ENCODE results near the gene CLTC. TPM values are rescaled to one million over a fixed set of nuclear protein-coding genes. Genes with fewer than 3 reads are reported as not detected.

CLTC gene
- total RNA-seq, 1 donor from 2014 or later = 210 TPM

DNA sequence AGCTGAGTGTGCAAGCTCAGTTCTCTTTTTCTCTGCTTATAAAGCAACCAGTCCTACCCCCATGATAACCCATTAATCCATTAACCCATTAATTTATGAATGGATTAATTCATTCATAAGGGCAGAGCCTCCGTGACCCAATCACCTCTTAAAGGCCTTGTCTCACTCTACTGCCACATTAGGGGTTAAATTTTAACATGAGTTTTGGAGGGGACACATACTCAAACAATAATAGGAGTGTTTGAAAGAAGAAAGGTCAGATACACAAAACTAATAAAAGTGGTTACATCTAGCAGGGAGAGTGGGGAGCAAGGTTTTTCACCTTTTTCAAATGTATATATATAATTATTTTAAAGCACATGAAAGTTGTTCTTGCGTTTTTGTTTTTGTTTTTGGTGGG, 94.6 kb downstream of the CLTC start:
- Histone ChIP-seq H3K4me3 (no peak overlapping the region), H3K27ac (no peak overlapping the region), H3K4me1 (peaks cover 3% of the 10 kb centered on the region), H3K9me3 (no peaks in the 10 kb centered on the region), H3K36me3 (no peaks in the 10 kb centered on the region), H3K27me3 (no peaks in the 10 kb centered on the region)
- no peak for DNase-seq
- intact Hi-C loops (cut with DNase I) = no loop called here
- TF ChIP-seq, protein P1, sequence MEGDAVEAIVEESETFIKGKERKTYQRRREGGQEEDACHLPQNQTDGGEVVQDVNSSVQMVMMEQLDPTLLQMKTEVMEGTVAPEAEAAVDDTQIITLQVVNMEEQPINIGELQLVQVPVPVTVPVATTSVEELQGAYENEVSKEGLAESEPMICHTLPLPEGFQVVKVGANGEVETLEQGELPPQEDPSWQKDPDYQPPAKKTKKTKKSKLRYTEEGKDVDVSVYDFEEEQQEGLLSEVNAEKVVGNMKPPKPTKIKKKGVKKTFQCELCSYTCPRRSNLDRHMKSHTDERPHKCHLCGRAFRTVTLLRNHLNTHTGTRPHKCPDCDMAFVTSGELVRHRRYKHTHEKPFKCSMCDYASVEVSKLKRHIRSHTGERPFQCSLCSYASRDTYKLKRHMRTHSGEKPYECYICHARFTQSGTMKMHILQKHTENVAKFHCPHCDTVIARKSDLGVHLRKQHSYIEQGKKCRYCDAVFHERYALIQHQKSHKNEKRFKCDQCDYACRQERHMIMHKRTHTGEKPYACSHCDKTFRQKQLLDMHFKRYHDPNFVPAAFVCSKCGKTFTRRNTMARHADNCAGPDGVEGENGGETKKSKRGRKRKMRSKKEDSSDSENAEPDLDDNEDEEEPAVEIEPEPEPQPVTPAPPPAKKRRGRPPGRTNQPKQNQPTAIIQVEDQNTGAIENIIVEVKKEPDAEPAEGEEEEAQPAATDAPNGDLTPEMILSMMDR (IDR thresholded peaks at IDR 0.05) = no peak
- no peak for ATAC-seq

DNA sequence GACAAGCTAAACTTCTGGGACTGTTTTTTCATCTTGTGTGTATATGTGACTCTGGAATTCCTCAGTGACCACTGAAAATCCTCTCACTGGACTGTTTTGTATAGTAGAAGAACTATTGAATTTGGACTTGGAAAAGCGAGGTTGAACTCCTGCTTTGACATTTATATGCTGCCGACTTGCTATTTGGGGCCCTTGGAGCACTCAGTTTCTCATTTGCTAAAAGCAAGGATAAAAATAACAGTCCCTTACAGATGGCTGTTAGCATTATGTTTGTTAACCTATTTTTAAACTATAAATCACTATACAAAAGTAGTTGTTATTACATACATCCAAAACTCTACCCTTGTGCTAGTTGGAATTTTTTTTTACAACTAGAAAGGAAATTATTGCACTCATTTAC, 96.7 kb downstream of the CLTC start:
- no peaks in the 10 kb centered on the region for H3K36me3 ChIP-seq
- no peak overlapping the region for H3K27ac ChIP-seq
- no peaks in the 10 kb centered on the region for H3K9me3 ChIP-seq
- intact Hi-C loops (cut with DNase I) = no loop called here
- H3K27me3 ChIP-seq = no peaks in the 10 kb centered on the region
- DNase-seq (no peak), ATAC-seq (no peak)
- no peaks in the 10 kb centered on the region for H3K4me1 ChIP-seq
- TF ChIP-seq, protein P1 (IDR thresholded peaks at IDR 0.05) = no peak
- H3K4me3 ChIP-seq = no peak overlapping the region

DNA sequence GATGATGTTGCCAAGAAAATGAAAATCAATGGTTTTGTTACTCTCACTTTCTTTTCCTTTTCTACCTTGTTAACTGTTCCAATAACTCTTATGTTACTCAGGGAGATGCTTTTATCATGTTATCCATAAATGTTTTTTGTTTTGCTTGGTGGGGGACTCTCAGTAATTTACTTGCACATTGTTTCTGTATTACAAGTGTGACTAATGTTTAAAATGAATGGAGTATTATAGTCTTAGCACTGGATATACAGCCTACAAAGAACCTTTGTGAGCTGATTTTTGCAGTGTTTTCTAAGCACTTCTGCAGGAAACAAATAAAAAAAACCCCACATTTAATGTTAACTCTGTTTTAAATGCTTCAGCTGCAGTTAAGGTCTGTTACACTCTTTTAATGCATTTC, 99.8 kb downstream of the CLTC start:
- no peak for ATAC-seq

DNA sequence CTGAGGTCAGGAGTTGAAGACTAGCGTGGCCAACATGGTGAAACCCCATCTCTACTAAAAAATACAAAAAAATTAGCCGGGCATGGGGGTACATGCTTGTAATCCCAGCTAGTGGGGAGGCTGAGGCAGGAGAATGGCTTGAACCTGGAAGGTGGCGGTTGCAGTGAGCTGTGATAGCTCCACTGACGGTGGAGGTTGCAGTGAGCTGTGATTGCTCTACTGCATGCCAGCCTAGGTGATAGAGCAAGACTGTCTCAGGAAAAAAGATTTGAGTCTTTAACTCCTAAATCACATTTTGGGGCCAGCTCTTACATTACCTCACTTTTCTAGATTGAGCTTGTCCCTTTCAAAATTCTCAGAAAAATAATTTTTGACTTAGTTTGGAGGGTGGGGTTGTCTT, 102.9 kb downstream of the CLTC start:
- intact Hi-C loops (cut with DNase I) = no loop called here
- H3K27me3 ChIP-seq = no peaks in the 10 kb centered on the region
- no peak for DNase-seq
- H3K4me1 ChIP-seq = peaks cover 15% of the 10 kb centered on the region
- H3K9me3 ChIP-seq = no peaks in the 10 kb centered on the region
- H3K27ac ChIP-seq = no peak overlapping the region
- H3K4me3 ChIP-seq = no peak overlapping the region
- no peak for ATAC-seq
- no peaks in the 10 kb centered on the region for H3K36me3 ChIP-seq
- TF ChIP-seq, protein P1 (IDR thresholded peaks at IDR 0.05) = no peak

More for the DNA sequence above, 99.8 kb downstream of the CLTC start:
- no peak overlapping the region for H3K27ac ChIP-seq
- intact Hi-C loops (cut with DNase I) = no loop called here
- TF ChIP-seq, protein P1 (IDR thresholded peaks at IDR 0.05) = no peak
- H3K4me1 ChIP-seq = peaks cover 3% of the 10 kb centered on the region
- H3K9me3 ChIP-seq = no peaks in the 10 kb centered on the region
- H3K36me3 ChIP-seq = no peaks in the 10 kb centered on the region
- no peaks in the 10 kb centered on the region for H3K27me3 ChIP-seq
- H3K4me3 ChIP-seq = no peak overlapping the region
- DNase-seq = no peak

DNA sequence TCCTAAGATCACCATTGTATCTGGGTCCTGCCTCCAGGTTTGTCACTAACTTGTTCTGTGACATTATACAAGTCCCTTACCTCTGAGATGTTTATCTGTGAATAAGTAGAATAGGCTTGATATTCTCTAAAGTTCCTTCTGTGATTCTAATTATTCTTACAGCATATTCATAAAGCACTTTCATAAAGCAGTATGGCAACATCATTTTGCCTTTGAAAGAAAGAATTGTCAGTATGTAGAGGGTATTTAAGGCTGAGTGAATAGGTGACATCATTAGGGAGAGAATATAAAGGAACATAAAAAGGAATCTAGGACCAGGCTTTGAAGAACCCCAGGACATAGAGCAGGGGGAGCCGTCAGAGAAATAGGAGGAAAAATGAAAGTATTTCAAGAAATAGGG, 103.3 kb downstream of the CLTC start:
- H3K27ac ChIP-seq = no peak overlapping the region
- no peak for ATAC-seq

More for the DNA sequence above, 103.3 kb downstream of the CLTC start:
- no peak for DNase-seq
- intact Hi-C loops (cut with DNase I) = no loop called here
- Histone ChIP-seq H3K36me3 (no peaks in the 10 kb centered on the region), H3K4me1 (peaks cover 15% of the 10 kb centered on the region), H3K27me3 (no peaks in the 10 kb centered on the region), H3K4me3 (no peak overlapping the region), H3K9me3 (no peaks in the 10 kb centered on the region)
- TF ChIP-seq, protein P1 (IDR thresholded peaks at IDR 0.05) = no peak

All from upper lobe of right lung (tissue), 1 donor.